Measurements from ENCODE around the gene NDUFB6.

Gene NDUFB6

DNA sequence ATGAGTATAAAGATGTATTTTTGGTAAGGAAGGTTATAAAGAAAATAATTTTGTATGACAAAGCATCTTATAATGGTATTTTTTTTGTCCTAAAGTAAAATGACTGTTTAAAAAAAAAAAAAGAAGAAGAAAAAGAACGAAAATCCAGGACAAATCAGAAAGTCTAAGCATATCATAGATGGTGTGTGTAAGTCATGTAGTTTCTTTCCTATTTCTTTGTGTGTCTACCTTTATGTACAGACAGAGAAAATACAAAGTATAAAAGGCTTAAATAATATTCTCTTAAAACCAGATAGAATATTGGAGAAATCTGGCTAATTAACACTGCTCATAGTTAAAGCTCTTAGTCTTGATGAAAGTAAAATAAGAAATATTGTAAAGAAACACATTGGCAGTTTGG lies 54.7 kb downstream of the NDUFB6 start:
- Mint-ChIP-seq H3K27me3 (no peaks in the 10 kb centered on the region), H3K27ac (no peak overlapping the region), H3K4me3 (no peak overlapping the region), H3K4me1 (peaks cover 25% of the 10 kb centered on the region), H3K9me3 (peaks cover 9% of the 10 kb centered on the region), H3K36me3 (ENCODE audit: low read depth) (peaks cover 43% of the 10 kb centered on the region)
- DNase-seq: no peak
- no peak for ATAC-seq

- Mint-ChIP-seq H3K9me3 (peaks cover 5% of the 10 kb centered on the region), H3K27me3 (no peaks in the 10 kb centered on the region), H3K4me1 (peaks cover 35% of the 10 kb centered on the region), H3K4me3 (no peak overlapping the region), H3K36me3 (ENCODE audit: low read depth) (peaks cover 34% of the 10 kb centered on the region), H3K27ac (no peak overlapping the region)
- ATAC-seq: no peak
- DNase-seq: no peak
These were observed 56.7 kb downstream of the NDUFB6 start for GRCh38 chr9:32516241-32516640.

DNA sequence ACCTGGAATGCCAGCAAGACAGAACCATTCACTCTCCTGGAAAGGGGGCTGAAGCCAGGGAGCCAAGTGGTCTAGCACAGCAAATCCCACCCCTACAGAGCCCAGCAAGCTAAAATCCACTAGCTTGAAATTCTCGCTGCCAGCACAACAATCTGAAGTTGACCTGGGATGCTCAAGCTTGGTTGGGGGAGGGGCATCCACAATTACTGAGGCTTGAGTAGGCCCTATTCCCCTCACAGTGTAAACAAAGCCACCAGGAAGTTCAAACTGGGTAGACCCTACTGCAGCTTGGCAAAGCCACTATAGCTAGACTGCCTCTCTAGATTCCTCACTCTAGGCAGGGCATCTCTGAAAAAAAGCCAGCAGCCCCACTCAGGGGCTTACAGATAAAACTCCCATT lies 64.2 kb downstream of the NDUFB6 start:
- no peak for ATAC-seq
- H3K9me3 Mint-ChIP-seq: no peaks in the 10 kb centered on the region
- peaks cover 5% of the 10 kb centered on the region for H3K36me3 Mint-ChIP-seq (ENCODE audit: low read depth)
- H3K4me1 Mint-ChIP-seq: peaks cover 37% of the 10 kb centered on the region
- no peak overlapping the region for H3K27ac Mint-ChIP-seq
- no peaks in the 10 kb centered on the region for H3K27me3 Mint-ChIP-seq
- no peak for DNase-seq
- H3K4me3 Mint-ChIP-seq: no peak overlapping the region

DNA sequence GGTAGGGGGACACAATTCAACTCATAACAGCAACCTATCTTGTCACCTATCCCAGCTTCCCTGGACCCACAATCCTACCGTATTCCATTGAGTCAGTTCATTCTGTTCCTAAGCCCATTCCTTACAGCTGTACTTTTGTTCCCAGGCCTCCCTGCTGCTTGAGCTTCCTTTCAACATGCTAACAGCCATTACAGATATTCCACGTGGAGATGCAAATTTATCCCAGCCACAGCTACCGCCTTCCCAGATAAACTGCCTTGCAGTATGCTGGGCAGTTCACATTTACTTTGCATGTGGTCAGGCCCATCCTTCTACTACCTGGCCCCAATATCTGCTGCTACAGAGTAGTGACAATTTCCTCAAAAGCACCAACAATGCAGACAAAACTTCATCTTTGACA lies 70.0 kb downstream of the NDUFB6 start:
- DNase-seq: no peak
- Mint-ChIP-seq H3K4me1 (no peaks in the 10 kb centered on the region), H3K27me3 (no peaks in the 10 kb centered on the region), H3K27ac (no peak overlapping the region), H3K36me3 (ENCODE audit: low read depth) (peaks cover 6% of the 10 kb centered on the region), H3K9me3 (no peaks in the 10 kb centered on the region), H3K4me3 (no peak overlapping the region)
- no peak for ATAC-seq
